ENCODE data around the gene GATA5. TPM values are rescaled to one million over a fixed set of nuclear protein-coding genes. Genes with fewer than 3 reads are reported as not detected.

Gene GATA5
- polyA plus RNA-seq, 1 experiment, result not detected

GRCh38 chr20:62486484-62486883, 10.7 kb upstream of the GATA5 start:
- no peak overlapping the region for H3K27ac ChIP-seq (ENCODE audit: low read depth, low read length)
- POLR2A ChIA-PET, result no interaction called here
- H3K27me3 ChIP-seq (ENCODE audit: control insufficient read depth, insufficient read depth, low read length), result peaks cover 72% of the 10 kb centered on the region

GRCh38 chr20:62485701-62486089, 9.9 kb upstream of the GATA5 start:
- H3K4me3 ChIP-seq (ENCODE audit: low read depth, low read length), result no peak overlapping the region
- peaks cover 74% of the 10 kb centered on the region for H3K27me3 ChIP-seq (ENCODE audit: control insufficient read depth, insufficient read depth, low read length)
- no peak for TF ChIP-seq CTCF (IDR thresholded peaks at IDR 0.05; ENCODE audit: low read depth, low read length)
- H3K9me3 ChIP-seq (ENCODE audit: control insufficient read depth, insufficient read depth, low read length), result no peaks in the 10 kb centered on the region; the same call in 1 of the 2 replicates
- CTCF ChIA-PET, result no interaction called here
- POLR2A ChIA-PET, result no interaction called here
- no peak for DNase-seq (ENCODE audit: low read depth, low spot score)
- no peak overlapping the region for H3K27ac ChIP-seq (ENCODE audit: low read depth, low read length)

More at GRCh38 chr20:62486484-62486883, 10.7 kb upstream of the GATA5 start:
- no peak for DNase-seq (ENCODE audit: low read depth, low spot score)
- no peak overlapping the region for H3K4me3 ChIP-seq (ENCODE audit: low read depth, low read length)
- H3K9me3 ChIP-seq (ENCODE audit: control insufficient read depth, insufficient read depth, low read length), result no peaks in the 10 kb centered on the region; the same call in 1 of the 2 replicates
- CTCF ChIA-PET, result interaction anchor here (1.5 kb wide), 1 partner anchor 13 kb away, joined by 3 read pairs; no protein-coding TSS in a partner anchor
- TF ChIP-seq CTCF (IDR thresholded peaks at IDR 0.05; ENCODE audit: low read depth, low read length), result no peak

GRCh38 chr20:62485062-62485700, 9.4 kb upstream of the GATA5 start:
- no peak overlapping the region for H3K4me3 ChIP-seq (ENCODE audit: low read depth, low read length)
- ChIA-PET CTCF (no interaction called here), POLR2A (no interaction called here)
- no peak for TF ChIP-seq CTCF (IDR thresholded peaks at IDR 0.05; ENCODE audit: low read depth, low read length)
- peaks cover 77% of the 10 kb centered on the region for H3K27me3 ChIP-seq (ENCODE audit: control insufficient read depth, insufficient read depth, low read length)
- H3K9me3 ChIP-seq (ENCODE audit: control insufficient read depth, insufficient read depth, low read length), result no peaks in the 10 kb centered on the region; the same call in 1 of the 2 replicates
- no peak for DNase-seq (ENCODE audit: low read depth, low spot score)
- H3K27ac ChIP-seq (ENCODE audit: low read depth, low read length), result no peak overlapping the region

GRCh38 chr20:62484478-62484877, 8.7 kb upstream of the GATA5 start:
- POLR2A ChIA-PET, result no interaction called here
- Histone ChIP-seq H3K27me3 (ENCODE audit: control insufficient read depth, insufficient read depth, low read length) (peaks cover 77% of the 10 kb centered on the region), H3K27ac (ENCODE audit: low read depth, low read length) (no peak overlapping the region), H3K9me3 (ENCODE audit: control insufficient read depth, insufficient read depth, low read length) (no peaks in the 10 kb centered on the region; the same call in 1 of the 2 replicates), H3K4me3 (ENCODE audit: low read depth, low read length) (no peak overlapping the region)
- DNase-seq (ENCODE audit: low read depth, low spot score), result no peak
- TF ChIP-seq CTCF (IDR thresholded peaks at IDR 0.05; ENCODE audit: low read depth, low read length), result no peak
- CTCF ChIA-PET, result no interaction called here

- Histone ChIP-seq H3K4me3 (ENCODE audit: low read depth, low read length) (no peak overlapping the region), H3K27ac (ENCODE audit: low read depth, low read length) (no peak overlapping the region), H3K9me3 (ENCODE audit: control insufficient read depth, insufficient read depth, low read length) (no peaks in the 10 kb centered on the region; the same call in 1 of the 2 replicates), H3K27me3 (ENCODE audit: control insufficient read depth, insufficient read depth, low read length) (peaks cover 82% of the 10 kb centered on the region)
- POLR2A ChIA-PET, result no interaction called here
- no peak for DNase-seq (ENCODE audit: low read depth, low spot score)
- no peak for TF ChIP-seq CTCF (IDR thresholded peaks at IDR 0.05; ENCODE audit: low read depth, low read length)
- CTCF ChIA-PET, result no interaction called here
Observed at GRCh38 chr20:62483613-62484458, 8.0 kb upstream of the GATA5 start.
